Measurements from ENCODE around the gene ACTBL2.

DNA sequence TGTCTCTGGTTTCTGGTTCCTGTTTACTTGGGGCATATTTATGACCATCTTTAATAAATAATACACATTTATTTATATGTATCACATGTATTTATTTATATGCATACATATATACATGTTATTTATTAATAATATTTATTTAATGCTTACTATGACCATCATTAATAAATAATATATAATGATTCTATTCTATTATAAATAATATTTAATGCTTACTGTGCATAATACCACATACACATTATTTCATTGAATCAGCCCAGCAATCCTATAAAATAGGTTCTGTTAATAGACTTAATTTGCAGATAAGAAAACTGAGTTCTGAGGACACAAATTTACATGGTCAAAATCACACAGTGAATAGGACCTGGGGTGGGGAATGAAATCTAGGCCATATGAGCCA lies 24.2 kb downstream of the ACTBL2 start:
- TF ChIP-seq, protein P1, sequence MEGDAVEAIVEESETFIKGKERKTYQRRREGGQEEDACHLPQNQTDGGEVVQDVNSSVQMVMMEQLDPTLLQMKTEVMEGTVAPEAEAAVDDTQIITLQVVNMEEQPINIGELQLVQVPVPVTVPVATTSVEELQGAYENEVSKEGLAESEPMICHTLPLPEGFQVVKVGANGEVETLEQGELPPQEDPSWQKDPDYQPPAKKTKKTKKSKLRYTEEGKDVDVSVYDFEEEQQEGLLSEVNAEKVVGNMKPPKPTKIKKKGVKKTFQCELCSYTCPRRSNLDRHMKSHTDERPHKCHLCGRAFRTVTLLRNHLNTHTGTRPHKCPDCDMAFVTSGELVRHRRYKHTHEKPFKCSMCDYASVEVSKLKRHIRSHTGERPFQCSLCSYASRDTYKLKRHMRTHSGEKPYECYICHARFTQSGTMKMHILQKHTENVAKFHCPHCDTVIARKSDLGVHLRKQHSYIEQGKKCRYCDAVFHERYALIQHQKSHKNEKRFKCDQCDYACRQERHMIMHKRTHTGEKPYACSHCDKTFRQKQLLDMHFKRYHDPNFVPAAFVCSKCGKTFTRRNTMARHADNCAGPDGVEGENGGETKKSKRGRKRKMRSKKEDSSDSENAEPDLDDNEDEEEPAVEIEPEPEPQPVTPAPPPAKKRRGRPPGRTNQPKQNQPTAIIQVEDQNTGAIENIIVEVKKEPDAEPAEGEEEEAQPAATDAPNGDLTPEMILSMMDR (IDR thresholded peaks at IDR 0.05) = no peak
- no peak for TF ChIP-seq POLR2AphosphoS5 (IDR thresholded peaks at IDR 0.05)
- no peak for TF ChIP-seq POLR2A (IDR thresholded peaks at IDR 0.05)

Data from breast epithelium (tissue), 3 donors.